GM19238 (cell line): Measurements from ENCODE around the gene ZFP1.
"Not testable (repeated sequence)": the region's sequence is repeated elsewhere in the genome, so short reads cannot be mapped to it uniquely, and the experiment has no call there.

Source experiments
- DNase-seq: peaks from one replicate; pipeline ENCODE4 v3.0.0; 2011; ENCODE audit warnings: low spot score; ENCODE audit not compliant: insufficient read length

The ZFP1 gene

GRCh38 chr16:75112734-75113491, 35.4 kb upstream of the ZFP1 start:
- no peak for DNase-seq

- DNase-seq = no peak
Observed at GRCh38 chr16:75113541-75114121, 34.7 kb upstream of the ZFP1 start.

- DNase-seq = no peak
Observed at GRCh38 chr16:75114179-75114945, 34.0 kb upstream of the ZFP1 start.

GRCh38 chr16:75114946-75115825, 33.1 kb upstream of the ZFP1 start:
- DNase-seq = no peak

- no peak for DNase-seq
Observed at GRCh38 chr16:75116081-75116910, 32.0 kb upstream of the ZFP1 start, which contains the start of gene LDHD. LDHD (minus strand) TSS chr16:75116780; CDS start chr16:75116720, 60 bp downstream.

GRCh38 chr16:75116911-75117245, 31.4 kb upstream of the ZFP1 start:
- no peak for DNase-seq

- DNase-seq = no peak
Observed at GRCh38 chr16:75118943-75119539, 29.3 kb upstream of the ZFP1 start.

GRCh38 chr16:75120253-75120652, 28.1 kb upstream of the ZFP1 start:
- DNase-seq = no peak

GRCh38 chr16:75121949-75122568, 26.3 kb upstream of the ZFP1 start:
- no peak for DNase-seq

- DNase-seq = no peak
Observed at GRCh38 chr16:75122609-75123008, 25.7 kb upstream of the ZFP1 start.

GRCh38 chr16:75127713-75128415, 20.5 kb upstream of the ZFP1 start:
- no peak for DNase-seq

GRCh38 chr16:75129421-75130149, 18.7 kb upstream of the ZFP1 start:
- DNase-seq = not testable (repeated sequence)

- no peak for DNase-seq
Observed at GRCh38 chr16:75130150-75130771, 18.1 kb upstream of the ZFP1 start.

- DNase-seq = no peak
Observed at GRCh38 chr16:75131081-75131480, 17.2 kb upstream of the ZFP1 start.

GRCh38 chr16:75138233-75138632, 10.1 kb upstream of the ZFP1 start:
- DNase-seq = no peak

GRCh38 chr16:75138636-75139035, 9.7 kb upstream of the ZFP1 start:
- DNase-seq = no peak

- DNase-seq = no peak
Observed at GRCh38 chr16:75139498-75139897, 8.8 kb upstream of the ZFP1 start.

GRCh38 chr16:75143941-75144340, 4.4 kb upstream of the ZFP1 start:
- DNase-seq = no peak
